IMR-90 (cell line): ENCODE results near the gene CHRNB4. TPM values are rescaled to one million over a fixed set of nuclear protein-coding genes. Genes with fewer than 3 reads are reported as not detected.

Experiments used
- ATAC-seq: fragments of 200-7000 bp; cut with Tn5 transposase; 2 replicates; pipeline ENCODE4 v1.9.1; 2020; ENCODE audit warnings: low read depth, mild to moderate bottlenecking, moderate library complexity
- BruUV-seq: library from RNA; stranded (reverse); fragments of 400-500 nt; replicated peaks from 2 replicates; lab custom pipeline; 2021; lab: Mats Ljungman, UMichigan
- CTCF ChIA-PET: fragments of 300-600 bp; formaldehyde crosslinking; extraction: SDS; loops from one replicate; lab custom pipeline; 2021; ENCODE audit warnings: antibody characterized with exemption; lab: Yijun Ruan, JAX
- POLR2A ChIA-PET: fragments of 300-600 bp; sonication (Branson Sonifier 250); formaldehyde crosslinking; loops from one replicate; lab custom pipeline; 2022; ENCODE audit warnings: antibody characterized with exemption; ENCODE audit not compliant: unreplicated experiment; lab: Charles Lee
- DNase-seq: peaks from one replicate; pipeline ENCODE4 v3.0.0; 2013
- H2AFZ ChIP-seq: replicated peaks from 2 replicates; pipeline ENCODE3; 2013; ENCODE audit warnings: low read length, mild to moderate bottlenecking; ENCODE audit not compliant: poor library complexity
- H2AK5ac ChIP-seq: 2 replicates; pipeline ENCODE4 v1.6.1; 2013; ENCODE audit warnings: low read depth, low read length, inconsistent platforms
- H2AK9ac ChIP-seq: replicated peaks from 2 replicates; pipeline ENCODE3; 2013; ENCODE audit warnings: mild to moderate bottlenecking, low read depth, low read length, moderate library complexity; ENCODE audit not compliant: poor library complexity
- H2BK120ac ChIP-seq: 2 replicates; pipeline ENCODE4 v1.6.1; 2013; ENCODE audit warnings: low read depth, low read length, inconsistent platforms
- H2BK15ac ChIP-seq: 3 replicates; pipeline ENCODE4 v1.6.1; 2013; ENCODE audit warnings: low read depth, low read length, inconsistent platforms
- H2BK20ac ChIP-seq: 2 replicates; pipeline ENCODE4 v1.6.1; 2013; ENCODE audit warnings: low read depth, mild to moderate bottlenecking, inconsistent platforms, low read length, moderate library complexity
- H2BK5ac ChIP-seq: 2 replicates; pipeline ENCODE4 v1.6.1; 2013; ENCODE audit warnings: mild to moderate bottlenecking, low read depth, low read length, inconsistent platforms; ENCODE audit not compliant: poor library complexity, severe bottlenecking
- H3K14ac ChIP-seq: replicated peaks from 2 replicates; pipeline ENCODE4 v1.6.1; 2013; ENCODE audit warnings: low read depth, low read length, inconsistent platforms
- H3K18ac ChIP-seq: 2 replicates; pipeline ENCODE4 v1.6.1; 2013; ENCODE audit warnings: low read depth, low read length, control low read depth
- H3K23ac ChIP-seq: 2 replicates; pipeline ENCODE4 v1.6.1; 2013; ENCODE audit warnings: low read depth, low read length, inconsistent platforms
- H3K27ac ChIP-seq: 2 replicates; pipeline ENCODE4 v1.5.1; 2013; ENCODE audit warnings: mild to moderate bottlenecking, control low read depth, low read length; ENCODE audit not compliant: insufficient read depth
- H3K27me3 ChIP-seq: 2 replicates; pipeline ENCODE4 v1.6.1; 2013; ENCODE audit warnings: low read length; ENCODE audit not compliant: control insufficient read depth, insufficient read depth
- H3K36me3 ChIP-seq: 2 replicates; pipeline ENCODE4 v1.6.1; 2013; ENCODE audit warnings: low read length, mixed read lengths; ENCODE audit not compliant: control insufficient read depth, insufficient read depth
- H3K4ac ChIP-seq: 2 replicates; pipeline ENCODE4 v1.6.1; 2013; ENCODE audit warnings: low read depth, low read length, inconsistent platforms
- H3K4me1 ChIP-seq: 2 replicates; pipeline ENCODE4 v1.6.1; 2013; ENCODE audit warnings: low read length, mixed read lengths; ENCODE audit not compliant: control insufficient read depth, insufficient read depth
- H3K4me2 ChIP-seq: 2 replicates; pipeline ENCODE4 v1.6.1; 2013; ENCODE audit warnings: low read depth, mild to moderate bottlenecking, control low read depth, low read length, moderate library complexity
- H3K4me3 ChIP-seq: 2 replicates; pipeline ENCODE4 v1.5.1; 2013; ENCODE audit warnings: low read depth, mild to moderate bottlenecking, control low read depth, low read length, moderate library complexity; ENCODE audit not compliant: insufficient read depth
- H3K56ac ChIP-seq: 2 replicates; pipeline ENCODE4 v1.6.1; 2013; ENCODE audit warnings: low read length, inconsistent platforms; ENCODE audit not compliant: insufficient read depth; ENCODE audit errors: extremely low read depth
- H3K79me1 ChIP-seq, 2 experiments: 2 replicates each; pipeline ENCODE4 v1.6.1; 2013; ENCODE audit warnings: low read length in 2 of 2, inconsistent platforms in 1 of 2, low read depth in 1 of 2
- H3K9ac ChIP-seq: 2 replicates; pipeline ENCODE4 v1.6.1; 2013; ENCODE audit warnings: low read depth, low read length, control low read depth
- H3K9me1 ChIP-seq: 2 replicates; pipeline ENCODE4 v1.6.1; 2013; ENCODE audit warnings: low read length, inconsistent platforms; ENCODE audit not compliant: insufficient read depth
- H3K9me3 ChIP-seq: 2 replicates; pipeline ENCODE4 v1.6.1; 2013; ENCODE audit warnings: low read length; ENCODE audit not compliant: control insufficient read depth, insufficient read depth
- H4K20me1 ChIP-seq: 2 replicates; pipeline ENCODE4 v1.6.1; 2013; ENCODE audit warnings: low read length, inconsistent platforms; ENCODE audit not compliant: insufficient read depth
- H4K5ac ChIP-seq: 2 replicates; pipeline ENCODE4 v1.6.1; 2013; ENCODE audit warnings: mild to moderate bottlenecking, low read depth, low read length, control low read depth
- H4K8ac ChIP-seq, 2 experiments: 2 replicates each; pipeline ENCODE4 v1.6.1; 2013; ENCODE audit warnings: low read depth in 2 of 2, low read length in 2 of 2, control low read depth in 1 of 2, inconsistent platforms in 1 of 2
- H4K91ac ChIP-seq: 2 replicates; pipeline ENCODE4 v1.6.1; 2013; ENCODE audit warnings: low read depth, low read length, inconsistent platforms; ENCODE audit not compliant: insufficient read depth
- BHLHE40 ChIP-seq: fragments of 150-350 bp; IDR thresholded peaks from 2 replicates; pipeline ENCODE4 v1.6.1; 2016; ENCODE audit warnings: mild to moderate bottlenecking, low read depth, low read length
- CEBPB ChIP-seq: IDR thresholded peaks from 2 replicates; pipeline ENCODE4 v1.6.1; 2012; ENCODE audit warnings: low read depth, low read length, improper control_type of control experiment
- FOS ChIP-seq: fragments of 150-350 bp; IDR thresholded peaks from 2 replicates; pipeline ENCODE4 v1.6.1; 2016; ENCODE audit warnings: low read depth, low read length
- MAFK ChIP-seq: IDR thresholded peaks from 2 replicates; pipeline ENCODE4 v1.6.1; 2012; ENCODE audit warnings: low read depth, low read length, improper control_type of control experiment
- MAZ ChIP-seq: IDR thresholded peaks from 2 replicates; pipeline ENCODE4 v1.6.1; 2012; ENCODE audit warnings: low read depth, mild to moderate bottlenecking, low read length, improper control_type of control experiment, moderate library complexity, borderline replicate concordance
- MXI1 ChIP-seq: IDR thresholded peaks from 2 replicates; pipeline ENCODE4 v1.6.1; 2012; ENCODE audit warnings: low read depth, mild to moderate bottlenecking, low read length, moderate library complexity, borderline replicate concordance
- NFE2L2 ChIP-seq: fragments of 150-350 bp; IDR thresholded peaks from 2 replicates; pipeline ENCODE4 v1.6.1; 2016; ENCODE audit warnings: low read depth, mild to moderate bottlenecking, low read length
- POLR2A ChIP-seq: IDR thresholded peaks from 2 replicates; pipeline ENCODE4 v1.6.1; 2012; ENCODE audit warnings: mild to moderate bottlenecking, low read depth, low read length
- RAD21 ChIP-seq: IDR thresholded peaks from 2 replicates; pipeline ENCODE4 v1.6.1; 2012; ENCODE audit warnings: low read length, improper control_type of control experiment
- RCOR1 ChIP-seq: IDR thresholded peaks from 2 replicates; pipeline ENCODE4 v1.6.1; 2012; ENCODE audit warnings: mild to moderate bottlenecking, low read length, improper control_type of control experiment; ENCODE audit not compliant: insufficient replicate concordance
- RFX5 ChIP-seq: IDR thresholded peaks from 2 replicates; pipeline ENCODE4 v1.8.0; 2012; ENCODE audit warnings: low read depth, mild to moderate bottlenecking, low read length, moderate library complexity
- SMC3 ChIP-seq: fragments of 150-350 bp; IDR thresholded peaks from 2 replicates; pipeline ENCODE4 v1.6.1; 2016; ENCODE audit warnings: low read depth, mild to moderate bottlenecking, antibody characterized with exemption, low read length, moderate library complexity
- WGBS, 2 experiments: methylation state at CpG; one replicate each; pipeline versions ENCODE4 v1.1.5 to v1.1.7; 2013; ENCODE audit warnings: missing lambda C conversion rate in 2 of 2; ENCODE audit not compliant: insufficient read length in 1 of 2; ENCODE audit errors: extremely low coverage in 2 of 2; 5-methylcytosine and 5-hydroxymethylcytosine counted together
- dilution Hi-C: fragments of 300-500 bp; cut with HindIII; formaldehyde crosslinking; loops from one replicate; pipeline ENCODE4 v1.14.3; 2018; ENCODE audit warnings: low sequenced_read_pairs; ENCODE audit not compliant: unreplicated experiment
- in situ Hi-C: fragments of 300-500 bp; cut with MboI; formaldehyde crosslinking; loops from 3 replicates; pipeline ENCODE4 v1.14.3; 2019; ENCODE audit warnings: low sequenced_read_pairs, inconsistent platforms, mixed read lengths
- intact Hi-C: fragments of 100-400 bp; cut with micrococcal nuclease; formaldehyde crosslinking; loops from 2 replicates; pipeline ENCODE4 v1.10.0; 2022
- polyA plus RNA-seq, 3 experiments: library from polyadenylated mRNA; depleted of rRNA; stranded (reverse); fragments of >200 nt; gene quantifications; 2 replicates each; pipeline ENCODE4 v1.2.3, GENCODE V29; 2012; ENCODE audit warnings: low replicate concordance in 1 of 3
- total RNA-seq: library from RNA; depleted of rRNA; stranded (reverse); fragments of >200 nt; gene quantifications from 2 replicates; pipeline ENCODE4 v1.2.3, GENCODE V29; 2012
- TF ChIP-seq, protein P1 (sequence below): fragments of 150-350 bp; IDR thresholded peaks from 2 replicates; pipeline ENCODE4 v1.6.1; 2016; ENCODE audit warnings: low read depth, mild to moderate bottlenecking, low read length, moderate library complexity, borderline replicate concordance
- TF ChIP-seq, protein P2 (sequence below): fragments of 150-350 bp; IDR thresholded peaks from 2 replicates; pipeline ENCODE4 v1.6.1; 2017; ENCODE audit warnings: mild to moderate bottlenecking, antibody characterized with exemption, low read length, low read depth
- TF ChIP-seq, protein P3 (sequence below): conservative IDR thresholded peaks from 2 replicates; pipeline ENCODE4 v1.5.1; 2012; ENCODE audit warnings: mild to moderate bottlenecking, low read depth, low read length, improper control_type of control experiment

The CHRNB4 gene
- total and polyA plus RNA-seq, 2 of the 4 experiments (the other 2 are of a cell fraction), result not detected

DNA sequence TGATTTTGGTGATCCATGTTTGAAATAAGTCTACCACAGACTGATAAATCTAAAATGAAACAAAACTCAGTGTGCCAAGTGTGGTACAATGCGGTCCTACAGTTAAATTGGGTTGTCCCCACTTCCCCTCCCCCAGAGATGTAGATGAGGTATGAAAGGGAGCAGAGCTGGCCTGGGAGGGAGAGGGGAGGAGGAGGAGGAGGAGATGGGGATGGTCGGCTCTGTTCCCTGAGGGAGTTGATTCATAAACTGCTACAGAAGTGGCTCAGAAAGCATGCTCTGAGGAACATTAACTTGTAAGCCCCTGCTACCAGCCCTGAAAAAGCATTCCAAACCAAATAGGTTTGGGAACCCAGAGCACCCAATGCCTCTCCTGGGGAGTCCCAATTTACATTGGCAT, 28.0 kb upstream of the CHRNB4 start:
- H2BK120ac ChIP-seq, result no peak overlapping the region
- H3K4ac ChIP-seq, result no peak overlapping the region
- H2BK5ac ChIP-seq, result no peak overlapping the region
- no peak overlapping the region for H3K56ac ChIP-seq
- no peak overlapping the region for H4K5ac ChIP-seq
- no peaks in the 10 kb centered on the region for H3K36me3 ChIP-seq
- ChIA-PET POLR2A (no interaction called here), CTCF (no interaction called here)
- DNase-seq, result no peak
- no peak overlapping the region for H3K18ac ChIP-seq
- no peak overlapping the region for H3K9ac ChIP-seq
- intact Hi-C loops, result no loop called here
- H3K27me3 ChIP-seq, result peaks cover 28% of the 10 kb centered on the region
- H3K9me1 ChIP-seq, result no peaks in the 10 kb centered on the region
- no peak overlapping the region for H2AK5ac ChIP-seq
- H3K4me2 ChIP-seq, result no peak overlapping the region
- no peaks in the 10 kb centered on the region for H3K4me1 ChIP-seq
- no peaks in the 10 kb centered on the region for H3K9me3 ChIP-seq
- no peak overlapping the region for H3K27ac ChIP-seq
- BruUV-seq, result no TSS peak
- H3K23ac ChIP-seq, result no peak overlapping the region
- no peak overlapping the region for H2AFZ ChIP-seq
- no peak overlapping the region for H4K8ac ChIP-seq
- H4K91ac ChIP-seq, result no peak overlapping the region
- H2AK9ac ChIP-seq, result no peak overlapping the region
- H2BK20ac ChIP-seq, result no peak overlapping the region
- no peaks in the 10 kb centered on the region for H3K79me1 ChIP-seq
- ATAC-seq, result no peak
- H4K20me1 ChIP-seq, result no peaks in the 10 kb centered on the region
- H2BK15ac ChIP-seq, result no peak overlapping the region
- no peak overlapping the region for H3K14ac ChIP-seq
- WGBS, 2 experiments, result no CpG with 5 or more reads among the region's 2 CpGs
- TF ChIP-seq RAD21 (no peak), RFX5 (no peak), BHLHE40 (no peak), FOS (no peak), CEBPB (no peak), SMC3 (no peak), MAZ (no peak), POLR2A (no peak), NFE2L2 (no peak), RCOR1 (no peak), MAFK (no peak), MXI1 (no peak)
- TF ChIP-seq, protein P1, sequence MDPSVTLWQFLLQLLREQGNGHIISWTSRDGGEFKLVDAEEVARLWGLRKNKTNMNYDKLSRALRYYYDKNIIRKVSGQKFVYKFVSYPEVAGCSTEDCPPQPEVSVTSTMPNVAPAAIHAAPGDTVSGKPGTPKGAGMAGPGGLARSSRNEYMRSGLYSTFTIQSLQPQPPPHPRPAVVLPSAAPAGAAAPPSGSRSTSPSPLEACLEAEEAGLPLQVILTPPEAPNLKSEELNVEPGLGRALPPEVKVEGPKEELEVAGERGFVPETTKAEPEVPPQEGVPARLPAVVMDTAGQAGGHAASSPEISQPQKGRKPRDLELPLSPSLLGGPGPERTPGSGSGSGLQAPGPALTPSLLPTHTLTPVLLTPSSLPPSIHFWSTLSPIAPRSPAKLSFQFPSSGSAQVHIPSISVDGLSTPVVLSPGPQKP, result no peak
- TF ChIP-seq, protein P2, sequence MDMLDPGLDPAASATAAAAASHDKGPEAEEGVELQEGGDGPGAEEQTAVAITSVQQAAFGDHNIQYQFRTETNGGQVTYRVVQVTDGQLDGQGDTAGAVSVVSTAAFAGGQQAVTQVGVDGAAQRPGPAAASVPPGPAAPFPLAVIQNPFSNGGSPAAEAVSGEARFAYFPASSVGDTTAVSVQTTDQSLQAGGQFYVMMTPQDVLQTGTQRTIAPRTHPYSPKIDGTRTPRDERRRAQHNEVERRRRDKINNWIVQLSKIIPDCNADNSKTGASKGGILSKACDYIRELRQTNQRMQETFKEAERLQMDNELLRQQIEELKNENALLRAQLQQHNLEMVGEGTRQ, result no peak
- TF ChIP-seq, protein P3, sequence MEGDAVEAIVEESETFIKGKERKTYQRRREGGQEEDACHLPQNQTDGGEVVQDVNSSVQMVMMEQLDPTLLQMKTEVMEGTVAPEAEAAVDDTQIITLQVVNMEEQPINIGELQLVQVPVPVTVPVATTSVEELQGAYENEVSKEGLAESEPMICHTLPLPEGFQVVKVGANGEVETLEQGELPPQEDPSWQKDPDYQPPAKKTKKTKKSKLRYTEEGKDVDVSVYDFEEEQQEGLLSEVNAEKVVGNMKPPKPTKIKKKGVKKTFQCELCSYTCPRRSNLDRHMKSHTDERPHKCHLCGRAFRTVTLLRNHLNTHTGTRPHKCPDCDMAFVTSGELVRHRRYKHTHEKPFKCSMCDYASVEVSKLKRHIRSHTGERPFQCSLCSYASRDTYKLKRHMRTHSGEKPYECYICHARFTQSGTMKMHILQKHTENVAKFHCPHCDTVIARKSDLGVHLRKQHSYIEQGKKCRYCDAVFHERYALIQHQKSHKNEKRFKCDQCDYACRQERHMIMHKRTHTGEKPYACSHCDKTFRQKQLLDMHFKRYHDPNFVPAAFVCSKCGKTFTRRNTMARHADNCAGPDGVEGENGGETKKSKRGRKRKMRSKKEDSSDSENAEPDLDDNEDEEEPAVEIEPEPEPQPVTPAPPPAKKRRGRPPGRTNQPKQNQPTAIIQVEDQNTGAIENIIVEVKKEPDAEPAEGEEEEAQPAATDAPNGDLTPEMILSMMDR, result no peak
- in situ Hi-C loops, result no loop called here
- dilution Hi-C loops, result no loop called here
- H3K4me3 ChIP-seq, result no peak overlapping the region
